Hair follicular keratinocyte (primary cell): ENCODE measurements around the gene RNF146. TPM values are rescaled to one million over a fixed set of nuclear protein-coding genes. Genes with fewer than 3 reads are reported as not detected.

Source experiments
- total RNA-seq: library from RNA; depleted of rRNA; stranded (reverse); fragments of >200 nt; gene quantifications from 2 replicates; pipeline ENCODE4 v1.2.3, GENCODE V29; 2015

The RNF146 gene
- 9.0 and 18.2 TPM in 2 replicates for total RNA-seq

GRCh38 chr6:127266178-127266891, at the start of gene RNF146:
Gene RNF146 (plus strand): TSS chr6:127266864. CDS start chr6:127280339, 13,475 bp downstream.

Other genes starting within 250 kb of the RNF146 start
- not detected in 2 replicates for gene RSPO3, start 148.2 kb upstream of the RNF146 start, total RNA-seq
- 43.7 and 63.7 TPM in 2 replicates for gene ECHDC1, start 76.7 kb downstream of the RNF146 start, total RNA-seq
- 0.16 TPM in 1 of 2 replicates, not detected in the other for gene KIAA0408, start 192.5 kb downstream of the RNF146 start, total RNA-seq